Esophagus squamous epithelium (tissue), 4 donors: ENCODE measurements around the gene WWOX.

Source experiments
- POLR2A ChIP-seq, 4 donors: fragments of 450-650 bp; IDR thresholded peaks; one replicate each; pipeline ENCODE4 v1.6.1; 2017; ENCODE audit warnings: antibody characterized with exemption in 4 of 4, mild to moderate bottlenecking in 4 of 4, moderate library complexity in 3 of 4
- TF ChIP-seq, protein P1 (sequence below), 6 experiments: fragments of 450-650 bp in 4 of 6; fragments of 200-600 bp in 2 of 6; sonication (generic) in 2 of 6; IDR thresholded peaks; one replicate each; pipeline ENCODE4 v1.5.1; 2016 to 2019; ENCODE audit warnings: antibody characterized with exemption in 6 of 6, mild to moderate bottlenecking in 4 of 6, moderate library complexity in 4 of 6

DNA sequence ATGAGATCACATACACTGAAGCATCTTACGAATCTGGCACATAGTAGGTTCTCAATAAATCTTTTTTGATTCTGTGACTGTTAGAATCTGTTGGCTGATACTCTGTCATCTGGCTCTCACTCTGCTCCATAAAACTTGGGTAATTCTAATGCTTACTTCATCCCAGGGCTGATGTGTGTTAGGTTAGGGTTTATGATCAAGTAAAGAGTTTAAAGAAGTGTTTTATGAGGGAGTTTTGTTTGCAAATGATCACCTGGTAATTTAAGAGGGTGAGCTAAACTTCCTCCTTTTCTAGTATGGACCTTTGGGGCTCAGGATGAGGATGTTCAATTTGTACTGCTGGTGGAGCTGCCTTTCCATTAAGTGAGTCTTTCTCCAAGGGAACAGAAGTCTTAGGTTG lies 364.1 kb downstream of the WWOX start:
- TF ChIP-seq, protein P1, sequence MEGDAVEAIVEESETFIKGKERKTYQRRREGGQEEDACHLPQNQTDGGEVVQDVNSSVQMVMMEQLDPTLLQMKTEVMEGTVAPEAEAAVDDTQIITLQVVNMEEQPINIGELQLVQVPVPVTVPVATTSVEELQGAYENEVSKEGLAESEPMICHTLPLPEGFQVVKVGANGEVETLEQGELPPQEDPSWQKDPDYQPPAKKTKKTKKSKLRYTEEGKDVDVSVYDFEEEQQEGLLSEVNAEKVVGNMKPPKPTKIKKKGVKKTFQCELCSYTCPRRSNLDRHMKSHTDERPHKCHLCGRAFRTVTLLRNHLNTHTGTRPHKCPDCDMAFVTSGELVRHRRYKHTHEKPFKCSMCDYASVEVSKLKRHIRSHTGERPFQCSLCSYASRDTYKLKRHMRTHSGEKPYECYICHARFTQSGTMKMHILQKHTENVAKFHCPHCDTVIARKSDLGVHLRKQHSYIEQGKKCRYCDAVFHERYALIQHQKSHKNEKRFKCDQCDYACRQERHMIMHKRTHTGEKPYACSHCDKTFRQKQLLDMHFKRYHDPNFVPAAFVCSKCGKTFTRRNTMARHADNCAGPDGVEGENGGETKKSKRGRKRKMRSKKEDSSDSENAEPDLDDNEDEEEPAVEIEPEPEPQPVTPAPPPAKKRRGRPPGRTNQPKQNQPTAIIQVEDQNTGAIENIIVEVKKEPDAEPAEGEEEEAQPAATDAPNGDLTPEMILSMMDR (IDR thresholded peaks at IDR 0.05) = no peak
- TF ChIP-seq POLR2A (IDR thresholded peaks at IDR 0.05) = no peak
